DMS153 (cell line): ENCODE measurements around the gene ATP10B.
"Not testable (repeated sequence)": the region's sequence is repeated elsewhere in the genome, so short reads cannot be mapped to it uniquely, and the experiment has no call there.

Source experiments
- DNase-seq: peaks from one replicate; lab custom pipeline; 2025; lab: John Stamatoyannopoulos, UW

ATP10B gene, protein sequence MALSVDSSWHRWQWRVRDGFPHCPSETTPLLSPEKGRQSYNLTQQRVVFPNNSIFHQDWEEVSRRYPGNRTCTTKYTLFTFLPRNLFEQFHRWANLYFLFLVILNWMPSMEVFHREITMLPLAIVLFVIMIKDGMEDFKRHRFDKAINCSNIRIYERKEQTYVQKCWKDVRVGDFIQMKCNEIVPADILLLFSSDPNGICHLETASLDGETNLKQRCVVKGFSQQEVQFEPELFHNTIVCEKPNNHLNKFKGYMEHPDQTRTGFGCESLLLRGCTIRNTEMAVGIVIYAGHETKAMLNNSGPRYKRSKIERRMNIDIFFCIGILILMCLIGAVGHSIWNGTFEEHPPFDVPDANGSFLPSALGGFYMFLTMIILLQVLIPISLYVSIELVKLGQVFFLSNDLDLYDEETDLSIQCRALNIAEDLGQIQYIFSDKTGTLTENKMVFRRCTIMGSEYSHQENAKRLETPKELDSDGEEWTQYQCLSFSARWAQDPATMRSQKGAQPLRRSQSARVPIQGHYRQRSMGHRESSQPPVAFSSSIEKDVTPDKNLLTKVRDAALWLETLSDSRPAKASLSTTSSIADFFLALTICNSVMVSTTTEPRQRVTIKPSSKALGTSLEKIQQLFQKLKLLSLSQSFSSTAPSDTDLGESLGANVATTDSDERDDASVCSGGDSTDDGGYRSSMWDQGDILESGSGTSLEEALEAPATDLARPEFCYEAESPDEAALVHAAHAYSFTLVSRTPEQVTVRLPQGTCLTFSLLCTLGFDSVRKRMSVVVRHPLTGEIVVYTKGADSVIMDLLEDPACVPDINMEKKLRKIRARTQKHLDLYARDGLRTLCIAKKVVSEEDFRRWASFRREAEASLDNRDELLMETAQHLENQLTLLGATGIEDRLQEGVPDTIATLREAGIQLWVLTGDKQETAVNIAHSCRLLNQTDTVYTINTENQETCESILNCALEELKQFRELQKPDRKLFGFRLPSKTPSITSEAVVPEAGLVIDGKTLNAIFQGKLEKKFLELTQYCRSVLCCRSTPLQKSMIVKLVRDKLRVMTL (N-terminal part only)

DNA sequence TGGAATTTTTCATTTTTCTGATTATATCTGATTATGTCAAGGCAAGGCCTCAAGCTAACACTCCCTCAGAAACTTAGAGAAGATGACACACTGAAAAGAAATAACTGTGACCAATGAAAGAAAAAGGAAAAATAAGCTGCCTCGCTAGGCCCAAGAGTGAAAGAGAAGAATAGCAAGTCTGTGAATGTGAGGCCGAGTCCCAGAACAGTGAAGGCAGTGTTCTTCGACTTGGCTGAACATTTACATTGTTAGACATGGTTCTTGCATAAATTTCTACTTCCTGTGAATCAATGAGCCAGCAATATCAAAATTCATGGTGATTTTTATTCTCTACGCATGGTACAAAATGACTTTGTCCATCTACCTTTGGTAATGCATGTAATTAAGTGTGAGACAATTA lies at the start of gene ATP10B:
ATP10B (minus strand) TSS at position 163 of the 400 bp plus-strand sequence. CDS start 164,137 bp downstream, outside the sequence.
- DNase-seq = no peak

DNA sequence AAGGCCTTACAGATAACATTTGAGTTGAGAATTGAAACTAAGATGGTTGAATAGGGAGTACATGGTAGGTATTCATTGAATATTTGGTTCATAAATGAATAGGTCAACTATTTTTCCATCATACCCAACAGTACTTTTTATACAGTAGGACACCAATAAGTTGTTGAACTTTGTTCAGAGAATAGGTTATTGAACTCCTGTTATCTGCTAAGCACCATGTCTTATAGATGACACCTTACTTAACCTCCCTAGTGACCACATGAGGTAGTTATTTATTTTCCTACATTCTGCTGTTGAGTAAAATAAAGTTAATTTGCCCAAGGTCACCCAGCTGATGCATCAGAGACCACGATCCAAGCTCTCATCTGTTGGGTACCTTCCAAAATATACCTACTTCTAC lies 49.6 kb upstream of the ATP10B start:
- DNase-seq = no peak

DNA sequence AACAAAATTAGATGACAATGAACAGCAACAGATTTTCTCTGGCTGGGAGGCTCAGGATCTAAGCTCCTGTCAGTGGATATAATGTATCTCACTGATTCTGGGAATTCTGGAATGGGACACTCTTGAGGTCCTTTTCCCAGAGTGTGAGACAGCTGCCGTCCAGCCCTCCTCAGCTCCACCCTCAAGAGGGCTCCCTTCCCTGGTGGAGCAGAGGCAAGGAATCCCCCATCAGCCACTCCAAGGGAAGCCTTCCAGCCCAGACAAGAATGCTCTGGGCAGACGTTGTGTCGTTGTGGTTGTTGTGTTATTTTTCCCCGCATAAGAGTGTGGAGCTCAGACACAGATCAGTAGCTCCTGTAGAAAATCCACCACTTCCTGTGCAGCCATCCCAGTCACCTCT lies 47.7 kb upstream of the ATP10B start:
- DNase-seq = no peak

DNA sequence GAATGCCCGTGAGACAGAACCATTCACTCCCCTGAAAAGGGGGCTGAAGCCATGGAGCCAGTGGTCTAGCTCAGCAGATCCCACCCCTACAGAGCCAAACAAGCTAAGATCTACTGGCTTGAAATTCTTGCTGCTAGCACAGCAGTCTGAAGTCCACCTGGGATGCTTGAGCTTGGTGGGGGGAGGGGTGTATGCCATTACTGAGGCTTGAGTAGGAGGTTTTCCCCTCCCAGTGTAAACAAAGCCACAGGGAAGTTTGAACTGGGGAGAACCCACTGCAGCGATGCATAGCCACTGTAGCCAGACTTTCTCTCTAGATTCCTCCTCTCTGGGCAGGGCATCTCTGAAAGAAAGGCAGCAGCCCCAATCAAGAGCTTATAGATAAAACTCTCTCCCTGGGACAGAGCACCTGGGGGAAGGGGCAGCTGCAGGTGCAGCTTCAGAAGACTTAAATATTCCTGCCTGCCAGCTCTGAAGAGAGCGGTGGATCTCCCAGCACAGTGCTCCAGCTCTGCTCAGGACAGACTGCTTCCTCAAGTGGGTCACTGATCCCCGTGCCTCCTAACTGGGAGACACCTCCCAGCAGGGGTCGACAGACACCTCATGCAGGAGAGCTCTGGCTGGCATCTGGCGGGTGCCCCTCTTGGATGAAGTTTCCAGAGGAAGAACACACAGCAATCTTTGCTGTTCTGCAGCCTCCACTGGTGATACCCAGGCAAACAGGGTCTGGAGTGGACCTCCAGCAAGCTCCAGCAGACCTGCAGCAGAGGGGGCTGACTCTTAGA lies 41.4 kb upstream of the ATP10B start:
- not testable (repeated sequence) for DNase-seq

DNA sequence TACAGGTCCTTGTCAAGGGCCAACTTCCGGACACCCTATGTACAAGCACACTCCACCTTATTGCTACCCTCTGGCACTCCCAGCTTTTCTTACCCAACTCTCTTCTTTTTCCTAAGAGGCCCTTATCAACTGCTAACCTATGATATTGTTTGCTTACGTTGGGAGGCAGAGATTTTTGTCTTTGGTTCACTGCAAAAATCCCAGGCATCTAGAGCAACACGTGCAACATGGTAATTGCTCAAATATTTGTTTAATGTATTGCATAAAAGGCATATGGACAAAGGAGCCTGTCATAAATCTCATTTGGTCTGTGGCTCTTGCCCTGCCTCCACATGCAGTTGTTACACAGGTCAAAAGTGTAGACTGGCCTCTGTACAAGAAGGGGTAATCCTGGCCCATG lies 35.8 kb upstream of the ATP10B start:
- peak; percentile 35 for DNase-seq

DNA sequence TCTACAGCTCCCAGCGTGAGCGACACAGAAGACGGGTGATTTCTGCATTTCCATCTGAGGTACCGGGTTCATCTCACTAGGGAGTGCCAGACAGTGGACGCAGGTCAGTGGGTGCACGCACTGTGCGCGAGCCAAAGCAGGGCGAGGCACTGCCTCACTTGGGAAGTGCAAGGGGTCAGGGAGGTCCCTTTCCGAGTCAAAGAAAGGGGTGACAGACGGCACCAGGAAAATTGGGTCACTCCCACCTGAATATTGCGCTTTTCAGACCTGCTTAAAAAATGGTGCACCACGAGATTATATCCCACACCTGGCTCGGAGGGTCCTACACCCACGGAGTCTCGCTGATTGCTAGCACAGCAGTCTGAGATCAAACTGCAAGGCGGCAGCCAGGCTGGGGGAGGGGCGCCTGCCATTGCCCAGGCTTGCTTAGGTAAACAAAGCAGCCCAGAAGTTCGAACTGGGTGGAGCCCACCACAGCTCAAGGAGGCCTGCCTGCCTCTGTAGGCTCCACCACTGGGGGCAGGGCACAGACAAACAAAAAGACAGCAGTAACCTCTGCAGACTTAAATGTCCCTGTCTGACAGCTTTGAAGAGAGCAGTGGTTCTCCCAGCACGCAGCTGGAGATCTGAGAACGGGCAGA lies 21.7 kb upstream of the ATP10B start:
- not testable (repeated sequence) for DNase-seq

DNA sequence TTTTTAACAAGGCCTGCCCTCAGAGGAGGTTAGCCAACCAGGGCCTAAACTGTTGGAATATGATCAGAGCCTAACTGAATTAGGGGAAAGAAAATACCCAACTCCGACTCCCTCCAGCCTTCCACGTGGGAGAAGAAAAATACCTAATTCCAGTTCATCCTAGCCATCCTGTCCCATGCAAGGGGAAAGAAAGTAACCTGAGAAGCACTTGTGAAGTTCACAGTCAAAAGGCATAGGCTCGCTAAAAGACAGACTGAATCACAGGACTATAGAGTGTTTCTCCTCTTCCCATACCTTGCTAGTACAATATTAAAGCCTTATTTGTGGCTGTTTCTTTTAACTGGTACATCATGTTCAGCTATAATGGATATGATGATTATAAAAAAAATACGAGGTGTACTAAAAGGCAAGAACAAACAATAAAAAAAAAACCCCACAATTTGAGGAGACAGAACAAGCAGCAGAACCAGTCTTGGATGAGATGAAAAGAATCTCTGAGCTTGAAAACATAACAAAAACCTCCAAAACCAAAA lies 18.0 kb upstream of the ATP10B start:
- DNase-seq = no peak

DNA sequence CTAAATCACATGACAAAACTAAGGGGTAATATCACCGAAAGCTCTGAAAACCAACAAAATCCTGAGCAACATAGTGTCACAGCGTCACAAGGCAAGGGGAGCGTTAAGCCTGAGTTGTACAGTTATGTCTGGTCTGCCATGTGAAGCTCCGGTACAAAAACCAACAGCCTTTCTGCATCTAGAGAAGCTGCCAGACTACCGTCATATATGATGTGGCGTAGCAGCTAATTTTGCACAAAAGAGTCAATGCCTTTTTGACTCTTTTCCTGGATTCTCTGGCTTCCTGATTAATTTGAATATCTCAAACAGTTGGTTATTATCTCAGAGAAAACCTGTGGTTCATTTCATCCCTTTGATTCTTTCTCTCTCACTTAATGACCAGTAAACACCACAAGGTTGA lies 16.0 kb upstream of the ATP10B start:
- DNase-seq = no peak

DNA sequence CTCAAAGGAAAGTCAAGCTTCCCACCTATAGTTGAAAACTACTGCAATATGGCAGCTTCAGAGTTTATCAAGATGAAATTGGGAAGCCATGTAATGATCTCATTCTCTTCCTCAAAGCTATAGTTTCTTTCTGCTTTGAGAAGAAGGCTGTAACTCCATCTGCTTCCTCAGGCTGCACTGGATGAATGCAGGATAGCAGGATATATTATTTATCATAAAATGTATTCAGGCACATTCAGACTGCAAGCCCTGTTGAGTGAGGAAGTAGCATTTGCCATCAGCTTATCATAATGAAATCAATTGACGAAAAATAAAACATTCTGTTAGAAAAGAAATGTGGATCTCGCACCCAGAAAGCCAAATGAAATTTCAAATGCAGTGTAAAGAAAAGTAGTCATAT lies 560 bp downstream of the ATP10B start:
- DNase-seq = no peak

DNA sequence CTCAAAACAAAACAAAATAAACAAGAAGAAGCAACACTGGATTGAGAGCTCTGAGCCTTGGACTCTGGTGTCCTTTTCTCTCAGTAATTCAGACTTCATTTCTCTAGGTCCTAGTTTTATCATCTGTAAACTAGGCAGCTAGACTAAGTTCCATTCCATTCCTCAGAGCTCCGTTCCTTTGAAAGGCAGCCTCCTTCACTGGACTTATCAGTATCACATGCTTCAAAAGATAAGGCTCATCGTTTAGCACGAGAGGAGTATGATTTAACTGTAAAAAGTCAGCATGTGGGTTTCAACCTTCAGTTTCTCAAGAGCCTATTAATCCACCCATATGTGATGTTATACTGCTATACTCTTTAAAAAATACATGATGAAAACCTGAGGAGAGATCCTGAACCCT lies 1.6 kb downstream of the ATP10B start:
- DNase-seq = no peak

DNA sequence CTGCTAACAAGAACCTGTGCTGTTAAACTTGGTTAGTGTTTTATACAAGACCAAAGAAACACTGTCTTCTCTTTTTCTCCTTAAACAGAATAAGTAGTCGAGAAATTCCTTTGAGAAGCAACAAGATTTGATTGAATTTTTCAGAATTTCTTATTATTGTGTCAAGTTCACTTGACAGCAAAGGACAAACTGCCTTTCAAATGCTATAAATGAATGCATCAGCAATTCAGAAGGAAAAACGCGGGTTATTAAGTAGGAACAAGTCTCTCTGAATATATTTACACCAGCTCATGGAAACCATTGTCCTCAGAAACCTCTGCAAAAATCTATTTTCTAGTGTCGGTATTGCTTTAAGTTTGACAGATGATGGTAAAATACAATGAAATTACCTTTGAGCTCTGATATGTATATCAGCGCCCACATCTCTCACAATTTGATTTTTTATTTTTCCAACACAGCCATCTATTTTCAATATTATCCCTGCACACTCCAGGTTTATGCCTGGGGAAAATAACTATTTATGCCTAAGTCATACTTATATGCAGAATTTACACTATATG lies 4.4 kb downstream of the ATP10B start:
- DNase-seq = no peak

DNA sequence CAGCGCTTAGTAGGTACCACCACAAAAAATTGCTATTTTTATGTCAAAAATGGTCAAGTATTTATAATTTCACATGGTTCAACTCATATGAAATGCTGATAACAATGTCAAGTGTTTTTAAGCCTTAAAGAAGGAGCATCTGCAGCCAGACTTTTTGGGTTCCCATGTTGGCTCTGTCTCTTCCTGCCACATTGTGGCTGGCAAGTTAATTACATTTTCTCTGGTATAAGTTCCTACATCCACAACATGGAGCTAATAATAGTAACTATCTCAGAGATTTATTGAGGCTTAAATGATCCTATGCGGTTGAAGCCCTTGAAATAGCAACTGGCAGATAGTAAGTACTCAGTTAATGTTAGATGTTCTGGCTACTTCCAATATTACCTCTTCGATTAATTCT lies 5.4 kb downstream of the ATP10B start:
- no peak for DNase-seq

DNA sequence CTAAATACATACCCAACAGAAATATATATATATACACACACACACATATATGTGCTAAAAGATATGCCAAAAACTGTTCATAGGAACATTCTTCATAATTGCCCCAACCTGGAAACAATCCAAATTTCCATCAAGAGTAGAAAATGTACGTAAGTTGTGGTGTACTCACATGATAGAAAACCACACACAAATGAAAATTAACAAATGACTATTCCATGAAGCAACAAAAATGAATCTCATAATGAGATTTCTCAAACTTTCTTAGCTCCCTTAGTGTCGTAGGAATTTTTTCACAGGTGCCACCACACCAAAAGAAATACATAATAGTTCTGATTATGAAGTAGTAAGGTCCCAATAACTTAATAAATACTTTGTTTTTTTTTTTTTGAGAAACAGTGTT lies 7.8 kb downstream of the ATP10B start:
- no peak for DNase-seq

DNA sequence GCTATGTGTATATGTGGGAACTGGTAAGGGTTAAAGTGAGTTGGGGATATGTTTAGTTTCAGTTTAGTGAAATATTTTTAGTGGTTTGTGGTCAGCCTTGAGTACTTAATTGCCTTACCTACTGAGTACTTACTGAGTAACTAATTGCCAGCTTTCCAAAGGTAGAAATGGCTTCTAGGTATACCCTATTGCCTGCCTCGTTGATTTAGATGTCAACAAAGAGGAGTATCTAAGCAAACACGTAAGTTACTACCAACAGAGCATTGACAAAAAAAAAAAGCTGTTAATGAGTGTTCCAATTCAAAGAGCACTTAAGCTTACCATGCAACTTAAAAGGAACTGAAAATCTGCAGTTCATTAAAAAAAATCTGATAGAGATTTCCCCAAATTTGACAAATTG lies 8.8 kb downstream of the ATP10B start:
- peak; percentile 1 for DNase-seq

DNA sequence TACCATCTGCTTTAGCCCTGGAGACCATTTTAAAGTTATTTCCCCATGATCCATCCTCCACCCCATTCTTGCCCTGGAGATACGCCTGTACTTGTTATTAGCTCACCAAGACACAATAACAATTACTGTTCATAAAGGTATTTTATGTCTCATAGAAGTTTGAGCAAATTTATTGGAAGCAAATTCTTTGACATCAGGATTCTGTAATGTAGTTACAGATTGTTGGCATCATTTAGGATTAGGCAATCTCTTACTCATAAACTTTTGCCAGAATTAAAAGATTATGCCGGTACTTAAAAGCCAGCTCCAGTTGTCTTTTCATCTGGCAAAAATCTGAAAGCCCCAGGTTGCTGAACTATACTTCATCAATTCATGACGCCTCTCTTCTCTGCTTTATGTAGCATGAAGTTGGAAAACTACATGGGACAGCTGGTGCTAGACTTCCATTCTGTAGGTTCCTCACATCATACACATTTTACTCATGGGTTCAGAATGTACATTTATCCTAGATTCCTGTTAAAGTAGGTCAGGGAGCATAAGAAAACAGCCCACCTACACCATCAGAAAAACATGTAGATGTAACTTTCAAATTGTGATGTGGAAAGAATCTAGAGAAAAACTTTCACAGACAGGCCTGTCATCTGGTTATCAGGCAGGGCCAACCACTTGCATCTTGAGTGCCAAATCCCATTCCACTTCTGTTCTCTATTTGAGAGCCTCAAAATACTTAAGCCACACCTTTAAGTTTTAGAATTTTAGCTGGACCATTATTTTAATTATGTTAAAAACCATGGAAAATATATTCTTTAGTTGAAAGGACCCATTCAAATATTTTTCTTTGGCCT lies 14.0 kb downstream of the ATP10B start:
- DNase-seq = no peak

DNA sequence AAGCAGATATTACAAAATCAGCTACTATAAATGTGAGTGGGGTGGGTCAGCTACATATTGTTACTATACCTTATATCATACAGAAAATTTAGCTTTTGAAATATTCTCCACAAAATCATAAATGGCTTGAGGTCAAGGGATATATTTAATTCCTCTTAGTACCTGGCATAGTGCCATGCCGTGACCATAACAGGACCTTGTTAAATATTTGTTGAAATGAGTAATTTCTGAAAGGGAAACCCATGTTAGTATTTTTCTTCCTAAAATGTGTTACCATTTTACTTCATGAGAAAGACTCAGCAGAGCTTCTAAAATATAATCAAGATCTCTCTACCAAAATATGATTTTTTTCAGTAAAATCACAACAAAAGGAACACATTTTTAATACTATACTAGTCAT lies 14.8 kb downstream of the ATP10B start:
- no peak for DNase-seq

DNA sequence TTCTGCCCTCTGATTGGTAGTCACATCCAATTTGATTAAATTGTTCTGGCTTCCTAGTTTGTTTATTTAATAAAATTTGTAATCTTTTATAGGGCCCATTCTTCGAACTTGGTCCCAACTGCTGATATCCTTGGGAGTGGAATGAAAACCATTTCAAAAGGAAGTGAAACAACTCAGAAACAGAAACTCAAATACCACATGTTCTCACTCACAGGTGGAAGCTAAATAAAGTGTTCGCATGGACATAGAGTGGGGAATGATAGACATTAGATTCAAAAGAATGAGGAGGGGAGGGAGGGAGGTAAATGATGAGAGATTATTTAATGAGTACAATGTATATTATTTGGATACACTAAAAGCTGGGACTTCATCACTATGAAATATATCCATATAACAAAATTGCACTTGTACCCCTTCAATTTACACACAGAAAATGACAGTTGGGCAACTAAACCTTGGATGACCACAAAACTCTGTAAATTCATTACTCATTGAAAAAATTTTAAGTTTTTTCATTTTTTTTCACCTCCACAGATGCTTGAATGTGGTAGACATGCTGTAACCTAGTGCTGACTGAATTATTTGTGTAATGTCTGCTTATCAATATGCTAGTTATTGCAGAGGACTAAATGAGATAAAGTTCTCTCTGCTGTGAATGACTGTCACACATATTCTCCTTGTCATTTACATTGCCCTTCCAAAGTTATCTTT lies 16.0 kb downstream of the ATP10B start:
- DNase-seq = no peak

DNA sequence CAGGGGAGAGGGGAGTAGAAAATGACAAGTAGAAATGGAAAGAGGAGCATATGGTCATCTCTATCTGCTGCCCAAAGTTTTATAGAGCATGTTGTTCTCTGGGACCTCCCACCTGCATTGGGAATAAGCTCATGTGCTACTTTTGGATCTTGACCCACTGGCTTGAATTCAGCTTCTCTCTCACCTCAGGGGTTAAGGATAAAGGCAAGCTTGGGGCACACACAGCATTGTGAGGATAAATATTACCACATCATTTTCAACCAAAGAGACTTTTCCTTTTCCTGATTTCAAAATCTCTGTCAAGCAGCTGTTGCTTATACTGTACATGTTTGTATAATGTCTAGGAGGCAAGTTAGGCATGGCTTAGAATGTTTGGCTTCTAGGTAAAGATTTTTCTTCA lies 16.6 kb downstream of the ATP10B start:
- no peak for DNase-seq

DNA sequence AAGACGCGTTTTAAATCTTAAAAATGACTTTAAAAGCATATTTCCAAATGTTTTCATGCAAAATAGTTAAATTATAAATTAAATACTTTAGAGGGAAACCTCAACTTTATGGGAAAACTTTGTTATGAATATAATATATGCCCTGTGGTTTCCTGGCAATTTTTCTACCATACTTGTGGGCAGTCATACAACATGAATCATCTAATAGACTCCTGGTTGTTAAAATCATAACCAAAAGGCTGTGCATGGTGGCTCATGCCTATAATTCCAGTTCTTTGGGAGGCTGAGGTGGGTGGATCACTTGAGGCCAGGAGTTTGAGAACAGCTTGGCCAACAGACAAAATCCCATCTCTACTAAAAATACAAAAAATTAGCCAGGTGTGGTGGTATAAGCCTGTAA lies 18.2 kb downstream of the ATP10B start:
- DNase-seq = no peak
